Hepatocyte (in vitro differentiated cells): ENCODE measurements around the gene PTGES2. TPM values are rescaled to one million over a fixed set of nuclear protein-coding genes. Genes with fewer than 3 reads are reported as not detected.

Experiments
- DNase-seq: peaks from one replicate; pipeline ENCODE4 v3.0.0-alpha.2; 2016; ENCODE audit warnings: low spot score
- H2AFZ ChIP-seq: fragments of 200-600 bp; sonication (generic); 2 replicates; pipeline ENCODE4 v1.6.0; 2016; ENCODE audit warnings: antibody characterized with exemption, mild to moderate bottlenecking
- H3K27ac ChIP-seq: fragments of 200-600 bp; sonication (generic); 2 replicates; pipeline ENCODE4 v1.5.1; 2016; ENCODE audit warnings: mild to moderate bottlenecking
- H3K27me3 ChIP-seq: fragments of 200-600 bp; sonication (generic); 2 replicates; pipeline ENCODE4 v1.6.1; 2016
- H3K36me3 ChIP-seq: fragments of 200-600 bp; sonication (generic); replicated peaks from 2 replicates; pipeline ENCODE4 v1.5.1; 2016; ENCODE audit warnings: low read depth; ENCODE audit not compliant: insufficient read depth
- H3K4me1 ChIP-seq: fragments of 200-600 bp; sonication (generic); 2 replicates; pipeline ENCODE4 v1.5.1; 2016; ENCODE audit warnings: mild to moderate bottlenecking, moderate library complexity; ENCODE audit not compliant: insufficient read depth
- H3K4me2 ChIP-seq: fragments of 200-600 bp; sonication (generic); 2 replicates; pipeline ENCODE4 v1.6.0; 2016
- H3K4me3 ChIP-seq: fragments of 200-600 bp; sonication (generic); 2 replicates; pipeline ENCODE4 v1.5.1; 2016; ENCODE audit warnings: mild to moderate bottlenecking
- H3K79me2 ChIP-seq: fragments of 200-600 bp; sonication (generic); 2 replicates; pipeline ENCODE4 v1.6.0; 2017; ENCODE audit warnings: mild to moderate bottlenecking
- H3K9me2 ChIP-seq: fragments of 200-600 bp; sonication (generic); replicated peaks from 2 replicates; pipeline ENCODE4 v1.6.0; 2017; ENCODE audit warnings: mild to moderate bottlenecking; ENCODE audit not compliant: insufficient read depth
- H3K9me3 ChIP-seq: fragments of 200-600 bp; sonication (generic); 2 replicates; pipeline ENCODE4 v1.5.1; 2016; ENCODE audit warnings: low read depth, mild to moderate bottlenecking
- H4K20me1 ChIP-seq: fragments of 200-600 bp; sonication (generic); 2 replicates; pipeline ENCODE4 v1.6.0; 2016; ENCODE audit warnings: mild to moderate bottlenecking; ENCODE audit not compliant: insufficient read depth, poor library complexity, severe bottlenecking
- EZH2 ChIP-seq: fragments of 200-600 bp; sonication (generic); IDR thresholded peaks from 2 replicates; pipeline ENCODE4 v1.6.1; 2016; ENCODE audit warnings: antibody characterized with exemption, mild to moderate bottlenecking, borderline replicate concordance
- EZH2phosphoT487 ChIP-seq: fragments of 200-600 bp; sonication (generic); IDR thresholded peaks from one replicate; pipeline ENCODE4 v1.6.1; 2018; ENCODE audit warnings: antibody characterized with exemption, mild to moderate bottlenecking, low read depth, moderate library complexity; ENCODE audit not compliant: unreplicated experiment, severe bottlenecking
- WGBS: methylation state at CpG from one replicate; pipeline ENCODE4 v1.1.6; 2016; ENCODE audit warnings: low lambda C conversion rate; ENCODE audit errors: missing lambda C conversion rate; 5-methylcytosine and 5-hydroxymethylcytosine counted together
- polyA plus RNA-seq: library from polyadenylated mRNA; unstranded; fragments of >200 nt; fragmentation: Nextera tagmentation; extraction: Ambion mirVana; gene quantifications from 2 replicates; pipeline ENCODE4 v1.2.1, GENCODE V29; 2016
- total RNA-seq: library from RNA; depleted of rRNA; stranded (reverse); fragments of >200 nt; gene quantifications from 2 replicates; pipeline ENCODE4 v1.2.3, GENCODE V29; 2014
- TF ChIP-seq, protein P1 (sequence below): fragments of 200-600 bp; sonication (generic); IDR thresholded peaks from 2 replicates; pipeline ENCODE4 v1.5.1; 2016; ENCODE audit warnings: antibody characterized with exemption, mild to moderate bottlenecking; ENCODE audit not compliant: poor library complexity

The PTGES2 gene
- total and polyA plus RNA-seq, 2 experiments from 2014 or later, result 29.4 to 68.1 TPM

DNA sequence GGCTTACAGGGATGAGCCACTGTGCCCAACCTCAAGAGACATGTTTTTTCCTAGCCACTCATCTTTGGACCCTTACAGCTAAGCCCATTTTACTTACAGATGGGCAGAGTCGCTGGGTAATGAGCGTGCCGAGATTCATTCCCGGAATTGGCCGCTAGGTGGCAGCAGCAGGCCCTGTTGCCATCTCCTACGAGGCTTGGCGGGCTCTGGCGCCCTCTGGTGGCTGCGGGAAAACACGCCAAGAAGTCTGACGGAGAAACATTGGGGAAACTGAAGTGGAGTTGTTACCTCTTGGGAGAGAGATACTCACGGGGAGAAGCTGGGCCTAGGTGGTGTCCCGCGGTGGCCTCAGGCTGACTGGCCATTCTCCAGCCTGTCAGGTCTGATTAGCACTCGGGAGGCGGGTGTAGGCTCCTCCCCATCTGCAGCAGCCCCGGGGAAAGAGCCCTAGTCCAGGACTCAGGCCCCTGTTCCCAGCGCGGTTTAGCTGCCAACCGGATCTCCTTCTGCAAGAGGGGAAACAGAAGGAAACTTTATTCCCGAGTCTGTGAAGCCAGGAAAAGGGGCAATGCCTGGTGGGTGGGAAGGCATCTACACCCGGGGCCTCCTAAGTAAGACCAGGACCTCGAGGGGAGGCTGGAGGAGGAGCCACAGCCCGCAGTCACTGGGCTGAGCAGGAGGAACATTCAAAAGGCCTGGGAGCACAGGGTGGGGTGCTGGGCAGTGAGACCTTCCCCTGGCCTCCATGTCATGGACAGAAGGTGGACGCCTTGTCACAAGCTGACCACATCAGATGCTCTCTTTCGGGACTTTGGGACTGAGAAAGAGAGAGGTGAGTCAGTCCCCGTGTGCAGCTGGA lies 9.7 kb downstream of the PTGES2 start:
- H3K4me3 ChIP-seq, result no peak overlapping the region
- H3K4me2 ChIP-seq, result peak overlapping the region; percentile 39
- H3K27me3 ChIP-seq, result no peaks in the 10 kb centered on the region
- H2AFZ ChIP-seq, result no peak overlapping the region
- H3K9me2 ChIP-seq, result no peaks in the 10 kb centered on the region
- H3K79me2 ChIP-seq, result peaks cover 8% of the 10 kb centered on the region
- peak; percentile 95 for DNase-seq
- H4K20me1 ChIP-seq, result no peaks in the 10 kb centered on the region
- H3K36me3 ChIP-seq, result no peaks in the 10 kb centered on the region
- peak overlapping the region; percentile 86 for H3K27ac ChIP-seq
- 15% methylated on average over 26 of the region's 27 CpGs for WGBS
- no peak for TF ChIP-seq EZH2phosphoT487
- TF ChIP-seq, protein P1, sequence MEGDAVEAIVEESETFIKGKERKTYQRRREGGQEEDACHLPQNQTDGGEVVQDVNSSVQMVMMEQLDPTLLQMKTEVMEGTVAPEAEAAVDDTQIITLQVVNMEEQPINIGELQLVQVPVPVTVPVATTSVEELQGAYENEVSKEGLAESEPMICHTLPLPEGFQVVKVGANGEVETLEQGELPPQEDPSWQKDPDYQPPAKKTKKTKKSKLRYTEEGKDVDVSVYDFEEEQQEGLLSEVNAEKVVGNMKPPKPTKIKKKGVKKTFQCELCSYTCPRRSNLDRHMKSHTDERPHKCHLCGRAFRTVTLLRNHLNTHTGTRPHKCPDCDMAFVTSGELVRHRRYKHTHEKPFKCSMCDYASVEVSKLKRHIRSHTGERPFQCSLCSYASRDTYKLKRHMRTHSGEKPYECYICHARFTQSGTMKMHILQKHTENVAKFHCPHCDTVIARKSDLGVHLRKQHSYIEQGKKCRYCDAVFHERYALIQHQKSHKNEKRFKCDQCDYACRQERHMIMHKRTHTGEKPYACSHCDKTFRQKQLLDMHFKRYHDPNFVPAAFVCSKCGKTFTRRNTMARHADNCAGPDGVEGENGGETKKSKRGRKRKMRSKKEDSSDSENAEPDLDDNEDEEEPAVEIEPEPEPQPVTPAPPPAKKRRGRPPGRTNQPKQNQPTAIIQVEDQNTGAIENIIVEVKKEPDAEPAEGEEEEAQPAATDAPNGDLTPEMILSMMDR, result peak; percentile 100
- TF ChIP-seq EZH2, result no peak
- no peaks in the 10 kb centered on the region for H3K9me3 ChIP-seq
- peaks cover 18% of the 10 kb centered on the region for H3K4me1 ChIP-seq

- H3K79me2 ChIP-seq, result peaks cover 19% of the 10 kb centered on the region
- H3K4me3 ChIP-seq, result no peak overlapping the region
- H3K4me2 ChIP-seq, result no peak overlapping the region
- H3K27ac ChIP-seq, result peak overlapping the region; percentile 86
- no peaks in the 10 kb centered on the region for H3K9me2 ChIP-seq
- no peaks in the 10 kb centered on the region for H4K20me1 ChIP-seq
- H3K36me3 ChIP-seq, result no peaks in the 10 kb centered on the region
- no peaks in the 10 kb centered on the region for H3K9me3 ChIP-seq
- no peak for DNase-seq
- H2AFZ ChIP-seq, result no peak overlapping the region
- TF ChIP-seq EZH2phosphoT487, result no peak
- TF ChIP-seq, protein P1, result no peak
- H3K27me3 ChIP-seq, result no peaks in the 10 kb centered on the region
- WGBS, result 86% methylated on average over 16 of the region's 16 CpGs
- H3K4me1 ChIP-seq, result peaks cover 18% of the 10 kb centered on the region
These were observed 11.1 kb downstream of the PTGES2 start for GRCh38 chr9:128116104-128117083.

DNA sequence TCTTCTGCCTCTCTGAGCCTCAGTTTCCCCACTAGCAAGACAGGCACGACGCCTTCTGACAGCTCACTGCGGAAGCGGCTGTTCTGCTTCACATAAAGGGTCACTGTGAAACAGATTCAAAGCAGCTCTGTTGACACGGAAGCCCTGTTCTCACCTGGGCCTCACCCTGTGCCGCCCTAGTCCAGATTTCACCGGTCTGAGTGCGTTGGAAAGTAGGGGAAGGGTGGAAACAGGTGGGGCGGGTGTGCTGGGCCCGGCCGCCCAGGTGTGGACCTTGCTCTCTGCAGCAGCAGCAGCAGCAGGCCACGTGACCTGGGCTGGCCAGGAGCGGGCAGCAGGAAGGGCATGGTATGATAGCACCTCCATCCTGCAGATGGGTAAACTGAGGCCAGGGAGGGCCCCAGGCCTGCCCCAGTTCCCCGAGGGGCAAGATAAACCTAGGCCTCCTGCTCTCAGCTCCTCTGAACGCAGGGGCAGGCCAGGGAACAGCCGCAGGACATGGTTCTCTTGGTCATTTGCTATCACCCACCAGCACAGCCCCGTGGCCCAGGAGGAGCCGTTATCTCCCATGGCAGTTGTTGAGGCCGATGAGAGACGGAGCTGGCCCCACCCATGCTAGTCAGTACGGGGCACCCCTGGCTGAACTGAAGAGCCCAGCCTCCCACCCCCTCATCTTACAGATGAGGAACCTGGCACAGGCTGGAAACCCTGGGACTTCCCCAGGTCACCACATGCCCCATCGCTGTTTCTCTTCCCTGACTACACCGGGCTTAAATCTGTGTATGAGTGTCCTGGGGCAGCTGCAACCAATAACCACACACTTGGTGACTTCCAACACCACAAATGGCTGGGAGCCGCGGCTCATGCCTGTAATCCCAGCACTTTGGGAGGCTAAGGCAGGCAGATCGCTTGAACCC lies 12.1 kb downstream of the PTGES2 start:
- H3K27me3 ChIP-seq, result no peaks in the 10 kb centered on the region

More for the DNA sequence above, 12.1 kb downstream of the PTGES2 start:
- DNase-seq, result peak; percentile 94
- Histone ChIP-seq H3K36me3 (no peaks in the 10 kb centered on the region), H2AFZ (no peak overlapping the region), H3K4me3 (no peak overlapping the region), H3K4me1 (peaks cover 18% of the 10 kb centered on the region), H4K20me1 (no peaks in the 10 kb centered on the region), H3K4me2 (peak overlapping the region; percentile 57), H3K79me2 (peaks cover 19% of the 10 kb centered on the region), H3K9me2 (no peaks in the 10 kb centered on the region), H3K9me3 (no peaks in the 10 kb centered on the region), H3K27ac (peak overlapping the region; percentile 100)
- no peak for TF ChIP-seq EZH2phosphoT487
- TF ChIP-seq, protein P1, result no peak
- TF ChIP-seq EZH2, result no peak
- WGBS, result 69% methylated on average over 26 of the region's 26 CpGs
